Measurements from ENCODE around the gene GLB1L. TPM values are rescaled to one million over a fixed set of nuclear protein-coding genes. Genes with fewer than 3 reads are reported as not detected.

GLB1L gene
- total RNA-seq, 1 donor: 21.0 TPM

- TF ChIP-seq CTCF (IDR thresholded peaks at IDR 0.05; ENCODE audit: extremely low read depth, low read depth, low read length): no peak
- H3K27ac ChIP-seq (ENCODE audit: low read depth, low read length): peak overlapping the region; percentile 36
Measured at GRCh38 chr2:219207884-219208740, 37.1 kb downstream of the GLB1L start.

GRCh38 chr2:219207134-219207883 is 37.9 kb downstream of the GLB1L start:
- H3K4me3 ChIP-seq (ENCODE audit: insufficient read depth, low read length): peak overlapping the region; percentile 80
- no peak for TF ChIP-seq CTCF (IDR thresholded peaks at IDR 0.05; ENCODE audit: extremely low read depth, low read depth, low read length)
- no peaks in the 10 kb centered on the region for H3K9me3 ChIP-seq (ENCODE audit: low read depth, low read length)
- peaks cover 18% of the 10 kb centered on the region for H3K4me1 ChIP-seq (ENCODE audit: insufficient read depth, low read length)
- peak; percentile 58 for DNase-seq (ENCODE audit: insufficient read length, low spot score, missing footprints)
- H3K4me2 ChIP-seq (ENCODE audit: insufficient read depth, low read length): peak overlapping the region; percentile 100
- peaks cover 35% of the 10 kb centered on the region for H3K36me3 ChIP-seq (ENCODE audit: insufficient read depth, low read length)
- H3K27me3 ChIP-seq (ENCODE audit: insufficient read depth, low read length): no peaks in the 10 kb centered on the region
- H4K20me1 ChIP-seq (ENCODE audit: insufficient read depth, low read length): no peaks in the 10 kb centered on the region
- H3K27ac ChIP-seq (ENCODE audit: low read depth, low read length): peak overlapping the region; percentile 37
- peak overlapping the region; percentile 7 for H2AFZ ChIP-seq (ENCODE audit: low read length)
- peaks cover 3% of the 10 kb centered on the region for H3K79me2 ChIP-seq (ENCODE audit: insufficient read depth, low read length)

More at GRCh38 chr2:219207884-219208740, 37.1 kb downstream of the GLB1L start:
- H3K36me3 ChIP-seq (ENCODE audit: insufficient read depth, low read length): peaks cover 41% of the 10 kb centered on the region
- H2AFZ ChIP-seq (ENCODE audit: low read length): no peak overlapping the region
- H3K27me3 ChIP-seq (ENCODE audit: insufficient read depth, low read length): no peaks in the 10 kb centered on the region
- peaks cover 18% of the 10 kb centered on the region for H3K4me1 ChIP-seq (ENCODE audit: insufficient read depth, low read length)
- no peaks in the 10 kb centered on the region for H4K20me1 ChIP-seq (ENCODE audit: insufficient read depth, low read length)
- peak; percentile 93 for DNase-seq (ENCODE audit: insufficient read length, low spot score, missing footprints)
- H3K4me2 ChIP-seq (ENCODE audit: insufficient read depth, low read length): peak overlapping the region; percentile 100
- H3K9me3 ChIP-seq (ENCODE audit: low read depth, low read length): no peaks in the 10 kb centered on the region
- peak overlapping the region; percentile 80 for H3K4me3 ChIP-seq (ENCODE audit: insufficient read depth, low read length)
- peaks cover 3% of the 10 kb centered on the region for H3K79me2 ChIP-seq (ENCODE audit: insufficient read depth, low read length)

- peak; percentile 100 for DNase-seq (ENCODE audit: insufficient read length, low spot score, missing footprints)
- H3K36me3 ChIP-seq (ENCODE audit: insufficient read depth, low read length): peaks cover 32% of the 10 kb centered on the region
- no peaks in the 10 kb centered on the region for H4K20me1 ChIP-seq (ENCODE audit: insufficient read depth, low read length)
- H3K79me2 ChIP-seq (ENCODE audit: insufficient read depth, low read length): peaks cover 3% of the 10 kb centered on the region
- peak within 1 kb of the TSS; percentile 100 for H3K4me2 ChIP-seq (ENCODE audit: insufficient read depth, low read length)
- H3K27ac ChIP-seq (ENCODE audit: low read depth, low read length): peak within 1 kb of the TSS; percentile 54
- H2AFZ ChIP-seq (ENCODE audit: low read length): peak within 1 kb of the TSS; percentile 95
- peak within 1 kb of the TSS; percentile 80 for H3K4me3 ChIP-seq (ENCODE audit: insufficient read depth, low read length)
- H3K27me3 ChIP-seq (ENCODE audit: insufficient read depth, low read length): no peaks in the 10 kb centered on the region
- no peak for TF ChIP-seq CTCF (IDR thresholded peaks at IDR 0.05; ENCODE audit: extremely low read depth, low read depth, low read length)
- H3K9me3 ChIP-seq (ENCODE audit: low read depth, low read length): no peaks in the 10 kb centered on the region
- H3K4me1 ChIP-seq (ENCODE audit: insufficient read depth, low read length): peaks cover 18% of the 10 kb centered on the region
Measured at GRCh38 chr2:219206328-219207133, 38.7 kb downstream of the GLB1L start, which contains the start of gene ZFAND2B. ZFAND2B (plus strand) TSS chr2:219206782; CDS start chr2:219206988, 206 bp downstream.
